ENCODE data around the gene TLN1.

The TLN1 gene

DNA sequence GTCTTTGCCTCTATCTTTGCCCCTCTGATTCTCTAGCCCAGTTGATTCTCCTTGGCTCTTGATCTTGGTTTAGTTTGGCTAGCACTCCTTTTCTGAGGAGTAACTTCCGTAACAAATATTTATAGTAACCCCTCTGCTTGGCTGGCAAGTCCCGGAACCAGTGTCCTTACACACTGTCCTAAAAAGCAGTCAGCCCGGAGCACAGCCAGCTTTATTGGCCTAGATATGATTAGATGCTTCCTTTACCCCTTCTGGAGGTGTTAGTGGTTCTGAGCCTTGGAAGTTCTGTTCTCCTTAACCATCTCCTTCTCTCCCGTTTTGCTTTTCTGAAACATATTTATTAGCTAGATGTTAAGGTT is 39.1 kb upstream of the TLN1 start:
- no peak for DNase-seq (ENCODE audit: low spot score)
- peak overlapping the region; percentile 29 for H3K4me3 ChIP-seq
- TF ChIP-seq CTCF (IDR thresholded peaks at IDR 0.05) = no peak
- peak overlapping the region; percentile 39 to 41 for H3K27ac ChIP-seq

GRCh38 chr9:35769763-35770162 is 37.8 kb upstream of the TLN1 start:
- DNase-seq (ENCODE audit: low spot score) = no peak
- TF ChIP-seq CTCF (IDR thresholded peaks at IDR 0.05) = no peak
- H3K4me3 ChIP-seq = no peak overlapping the region
- no peak overlapping the region for H3K27ac ChIP-seq

DNA sequence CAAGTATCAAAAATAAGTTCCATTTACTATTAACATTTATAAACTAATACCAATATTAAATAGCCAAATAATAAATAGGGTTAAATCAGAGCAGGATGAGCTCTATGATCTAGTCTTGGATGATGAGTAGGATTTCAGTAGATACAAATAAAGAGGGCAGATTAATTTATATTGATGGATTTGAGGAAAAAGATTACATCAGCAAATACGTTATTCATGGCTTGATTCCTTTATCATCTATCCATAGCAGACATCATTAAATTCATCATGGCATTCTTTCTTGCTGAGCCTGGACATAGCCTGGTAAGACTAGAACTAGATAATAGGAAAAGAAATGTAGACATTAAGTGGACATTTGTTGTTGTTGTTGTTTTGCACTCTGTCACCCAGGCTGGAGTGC is 35.5 kb upstream of the TLN1 start:
- no peak for TF ChIP-seq CTCF (IDR thresholded peaks at IDR 0.05)

GRCh38 chr9:35766997-35767396 is 35.0 kb upstream of the TLN1 start:
- TF ChIP-seq CTCF (IDR thresholded peaks at IDR 0.05) = no peak
- no peak for DNase-seq (ENCODE audit: low spot score)
- Histone ChIP-seq H3K4me3 (no peak overlapping the region), H3K27ac (no peak overlapping the region)

More for the DNA sequence above, 35.5 kb upstream of the TLN1 start:
- DNase-seq (ENCODE audit: low spot score) = no peak
- Histone ChIP-seq H3K4me3 (no peak overlapping the region), H3K27ac (no peak overlapping the region)

DNA sequence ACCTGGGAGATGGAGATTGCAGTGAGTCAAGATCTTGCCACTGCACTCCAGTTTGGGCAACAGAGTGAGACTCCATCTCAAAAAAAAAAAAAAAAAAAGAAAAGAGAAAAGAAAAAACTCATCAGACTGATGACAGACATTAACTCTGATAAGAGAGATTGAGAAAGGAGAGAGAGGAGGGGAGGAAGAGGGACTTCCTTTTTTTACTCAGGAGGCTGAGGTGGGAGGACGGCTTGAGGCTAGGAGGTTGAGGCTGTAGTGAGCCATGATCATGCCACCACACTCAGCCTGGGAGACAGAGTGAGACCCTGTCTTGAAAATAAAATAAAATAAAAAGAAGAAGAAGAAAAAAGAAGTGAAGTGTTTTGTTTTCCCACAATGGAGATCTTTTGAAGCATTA is 31.8 kb upstream of the TLN1 start:
- Histone ChIP-seq H3K27ac (no peak overlapping the region), H3K4me3 (no peak overlapping the region)
- no peak for TF ChIP-seq CTCF (IDR thresholded peaks at IDR 0.05)
- DNase-seq (ENCODE audit: low spot score) = no peak

DNA sequence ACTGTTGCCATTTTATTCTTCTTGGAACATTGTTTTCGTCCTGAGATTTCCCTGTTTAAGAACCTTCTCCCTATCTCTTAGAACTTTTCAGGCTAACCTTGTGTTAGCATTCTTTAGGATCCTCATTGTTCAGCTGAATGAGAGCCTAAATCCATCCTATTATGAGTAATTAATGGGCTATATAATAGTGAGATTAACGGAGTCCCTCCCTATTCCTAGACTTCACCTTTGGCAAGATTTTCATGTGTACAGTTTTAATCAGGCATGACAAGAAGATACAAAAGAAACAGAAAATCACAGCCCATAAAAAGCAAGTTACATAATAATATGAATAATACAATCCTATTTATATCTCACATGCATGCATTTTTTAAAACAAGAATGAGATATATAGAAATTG is 31.2 kb upstream of the TLN1 start:
- Histone ChIP-seq H3K27ac (no peak overlapping the region), H3K4me3 (no peak overlapping the region)
- DNase-seq (ENCODE audit: low spot score) = no peak
- no peak for TF ChIP-seq CTCF (IDR thresholded peaks at IDR 0.05)

DNA sequence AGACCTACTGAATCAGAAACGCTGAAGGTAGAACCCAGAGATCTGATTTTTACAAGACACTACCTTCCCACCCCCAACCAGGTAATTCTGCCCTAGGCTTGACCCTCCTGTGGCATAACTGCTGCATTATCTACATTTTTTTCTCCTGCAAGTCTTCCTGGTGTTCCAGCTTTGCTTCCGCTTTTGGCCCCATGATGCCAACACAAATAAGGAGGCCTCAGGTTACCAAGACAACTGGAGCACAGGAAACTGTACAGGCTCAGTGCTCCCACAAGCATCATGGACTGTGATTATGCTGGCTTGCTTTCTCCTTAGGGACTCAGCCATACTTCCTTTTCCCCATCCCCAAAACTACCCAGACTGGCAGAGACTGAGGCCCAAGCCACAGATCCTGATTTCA is 28.7 kb upstream of the TLN1 start:
- peak overlapping the region in 1 of 2 donors; percentile 38 for H3K27ac ChIP-seq
- TF ChIP-seq CTCF (IDR thresholded peaks at IDR 0.05) = no peak
- DNase-seq (ENCODE audit: low spot score) = no peak
- no peak overlapping the region for H3K4me3 ChIP-seq

Measured in coronary artery (tissue), 2 donors.